ENCODE measurements around the gene SELENOK.
A peak's percentile ranks its signal among the peaks of the same experiment; 100 is the strongest.

The SELENOK gene

GRCh38 chr3:53885239-53885638 is 6.4 kb downstream of the SELENOK start:
- no peak for TF ChIP-seq CTCF (IDR thresholded peaks at IDR 0.05; ENCODE audit: low read depth, low read length, missing control alignments)
- DNase-seq (ENCODE audit: low read depth), result no peak
- no peak overlapping the region for H3K4me3 ChIP-seq (ENCODE audit: low read depth, low read length)

GRCh38 chr3:53884623-53885022 is 7.0 kb downstream of the SELENOK start:
- DNase-seq (ENCODE audit: low read depth), result no peak
- H3K4me3 ChIP-seq (ENCODE audit: low read depth, low read length), result no peak overlapping the region
- TF ChIP-seq CTCF (IDR thresholded peaks at IDR 0.05; ENCODE audit: low read depth, low read length, missing control alignments), result no peak

GRCh38 chr3:53883008-53883407 is 8.7 kb downstream of the SELENOK start:
- DNase-seq (ENCODE audit: low read depth), result no peak
- TF ChIP-seq CTCF (IDR thresholded peaks at IDR 0.05; ENCODE audit: low read depth, low read length, missing control alignments), result no peak
- no peak overlapping the region for H3K4me3 ChIP-seq (ENCODE audit: low read depth, low read length)

- peak within 1 kb of the TSS; percentile 88 for H3K4me3 ChIP-seq (ENCODE audit: low read depth, low read length)
- TF ChIP-seq CTCF (IDR thresholded peaks at IDR 0.05; ENCODE audit: low read depth, low read length, missing control alignments), result no peak
- DNase-seq (ENCODE audit: low read depth), result peak; percentile 59
Measured at GRCh38 chr3:53881691-53882593, 9.7 kb downstream of the SELENOK start, which contains the start of gene ACTR8. Gene ACTR8 (minus strand): TSS chr3:53882152. CDS start chr3:53882101, 51 bp downstream.

- no peak for DNase-seq (ENCODE audit: low read depth)
- TF ChIP-seq CTCF (IDR thresholded peaks at IDR 0.05; ENCODE audit: low read depth, low read length, missing control alignments), result no peak
Measured at GRCh38 chr3:53880396-53881345, 11.0 kb downstream of the SELENOK start.

GRCh38 chr3:53865732-53866499 is 25.7 kb downstream of the SELENOK start:
- TF ChIP-seq CTCF (IDR thresholded peaks at IDR 0.05; ENCODE audit: low read depth, low read length, missing control alignments), result no peak
- H3K4me3 ChIP-seq (ENCODE audit: low read depth, low read length), result no peak overlapping the region
- DNase-seq (ENCODE audit: low read depth), result no peak

More at GRCh38 chr3:53880396-53881345, 11.0 kb downstream of the SELENOK start:
- peak overlapping the region; percentile 88 for H3K4me3 ChIP-seq (ENCODE audit: low read depth, low read length)
